Karpas-422 (cell line): ENCODE measurements around the gene IFNG. TPM values are rescaled to one million over a fixed set of nuclear protein-coding genes. Genes with fewer than 3 reads are reported as not detected.
"Not testable (repeated sequence)": the region's sequence is repeated elsewhere in the genome, so short reads cannot be mapped to it uniquely, and the experiment has no call there.

ENCODE experiments used
- DNase-seq: peaks from one replicate; pipeline ENCODE4 v3.0.0-alpha.2; 2015
- H2AFZ ChIP-seq: fragments of 200-600 bp; sonication (generic); 2 replicates; pipeline ENCODE4 v1.6.1; 2014; ENCODE audit warnings: antibody characterized with exemption, low read length, mixed read lengths
- H3K27ac ChIP-seq: fragments of 200-600 bp; sonication (generic); 2 replicates; pipeline ENCODE4 v1.5.1; 2014; ENCODE audit warnings: mild to moderate bottlenecking, low read length, moderate library complexity
- H3K27me3 ChIP-seq: fragments of 200-600 bp; sonication (generic); 2 replicates; pipeline ENCODE4 v1.6.1; 2014; ENCODE audit warnings: low read length, mixed read lengths
- H3K36me3 ChIP-seq: fragments of 200-600 bp; sonication (generic); 2 replicates; pipeline ENCODE4 v1.6.1; 2014; ENCODE audit warnings: low read length, mixed read lengths; ENCODE audit not compliant: insufficient read depth
- H3K4me1 ChIP-seq: fragments of 200-600 bp; sonication (generic); 2 replicates; pipeline ENCODE4 v1.6.1; 2014; ENCODE audit warnings: mild to moderate bottlenecking, low read length, mixed read lengths
- H3K4me2 ChIP-seq: fragments of 200-600 bp; sonication (generic); 2 replicates; pipeline ENCODE4 v1.6.1; 2014; ENCODE audit warnings: low read length, low read depth, mild to moderate bottlenecking; ENCODE audit not compliant: poor library complexity, severe bottlenecking
- H3K4me3 ChIP-seq: fragments of 200-600 bp; sonication (generic); 2 replicates; pipeline ENCODE4 v1.5.1; 2014; ENCODE audit warnings: mild to moderate bottlenecking, antibody characterized with exemption, low read length, mixed read lengths
- H3K79me2 ChIP-seq: fragments of 200-600 bp; sonication (generic); 2 replicates; pipeline ENCODE4 v1.6.1; 2014; ENCODE audit warnings: mild to moderate bottlenecking, low read length, mixed read lengths
- H3K9ac ChIP-seq: fragments of 200-600 bp; sonication (generic); 2 replicates; pipeline ENCODE4 v1.6.0; 2014; ENCODE audit warnings: low read length
- H3K9me2 ChIP-seq: fragments of 200-600 bp; sonication (generic), shearing (Covaris generic); replicated peaks from 2 replicates; pipeline ENCODE4 v1.6.0; 2014; ENCODE audit warnings: mild to moderate bottlenecking, low read length, moderate library complexity; ENCODE audit not compliant: insufficient read depth
- H3K9me3 ChIP-seq: fragments of 300-700, 200-600 bp; sonication (generic); 2 replicates; pipeline ENCODE4 v1.6.1; 2014; ENCODE audit warnings: low read length, mixed read lengths
- H4K20me1 ChIP-seq: fragments of 200-600 bp; sonication (generic); 2 replicates; pipeline ENCODE4 v1.6.1; 2014; ENCODE audit warnings: mild to moderate bottlenecking, antibody characterized with exemption, low read length, low read depth; ENCODE audit not compliant: insufficient read depth
- total RNA-seq: library from RNA; depleted of rRNA; stranded (reverse); fragments of >200 nt; shearing (Covaris generic); gene quantifications from 2 replicates; pipeline ENCODE4 v1.2.3, GENCODE V29; 2014; ENCODE audit warnings: low replicate concordance

IFNG gene
- total RNA-seq, 1 experiment from 2014 or later, result not detected

DNA sequence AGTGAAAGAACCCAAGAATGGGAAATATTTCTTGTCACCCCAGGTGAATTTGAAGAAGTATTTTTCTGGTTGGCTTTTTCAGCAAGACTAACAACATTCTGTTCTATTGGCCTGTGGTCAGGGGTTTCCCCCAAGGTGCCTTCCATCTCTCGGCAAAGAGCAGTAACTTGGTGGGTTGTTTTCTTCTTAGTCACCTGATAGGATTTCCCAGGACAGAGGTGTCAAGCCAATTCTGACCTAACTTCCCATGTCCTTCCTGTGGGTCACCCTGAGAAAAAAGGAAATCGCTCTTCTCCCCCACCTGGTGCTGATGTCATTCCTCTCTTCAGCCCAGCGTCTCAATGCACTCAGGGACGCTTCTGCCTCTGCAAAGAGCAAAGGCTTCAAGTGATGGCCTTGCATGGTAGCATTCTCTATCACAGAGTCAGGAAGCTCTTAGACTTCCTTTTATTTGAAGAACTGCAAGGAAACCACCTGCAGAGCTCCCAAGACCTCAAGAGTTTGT lies 16.1 kb upstream of the IFNG start:
- Histone ChIP-seq H3K4me1 (no peaks in the 10 kb centered on the region), H4K20me1 (no peaks in the 10 kb centered on the region), H3K79me2 (no peaks in the 10 kb centered on the region), H3K9me3 (no peaks in the 10 kb centered on the region), H3K36me3 (no peaks in the 10 kb centered on the region), H3K9ac (no peak overlapping the region), H2AFZ (no peak overlapping the region), H3K27me3 (no peaks in the 10 kb centered on the region), H3K4me3 (no peak overlapping the region), H3K4me2 (no peak overlapping the region), H3K27ac (no peak overlapping the region), H3K9me2 (no peaks in the 10 kb centered on the region)
- DNase-seq, result no peak

DNA sequence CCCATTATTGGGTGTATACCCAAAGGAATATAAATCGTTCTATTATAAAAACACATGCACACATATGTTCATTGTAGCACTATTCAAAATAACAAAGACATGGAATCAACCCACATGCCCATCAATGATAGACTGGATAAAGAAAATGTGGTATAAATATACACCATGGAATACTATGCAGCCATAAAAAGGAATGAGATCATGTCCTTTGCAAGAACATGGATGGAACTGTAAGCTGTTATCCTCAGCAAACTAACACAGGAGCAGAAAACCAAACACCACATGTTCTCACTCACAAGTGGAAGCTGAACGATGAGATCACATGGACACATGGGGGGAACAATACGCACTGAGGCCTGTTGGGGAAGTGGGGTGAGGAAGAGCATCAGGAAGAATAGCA lies 15.2 kb upstream of the IFNG start:
- H2AFZ ChIP-seq, DNase-seq, H3K4me1 ChIP-seq, H3K9me3 ChIP-seq, H3K4me3 ChIP-seq, H3K4me2 ChIP-seq, H4K20me1 ChIP-seq, H3K27me3 ChIP-seq, H3K9me2 ChIP-seq, H3K79me2 ChIP-seq, H3K9ac ChIP-seq, H3K36me3 ChIP-seq, H3K27ac ChIP-seq: not testable (repeated sequence)

DNA sequence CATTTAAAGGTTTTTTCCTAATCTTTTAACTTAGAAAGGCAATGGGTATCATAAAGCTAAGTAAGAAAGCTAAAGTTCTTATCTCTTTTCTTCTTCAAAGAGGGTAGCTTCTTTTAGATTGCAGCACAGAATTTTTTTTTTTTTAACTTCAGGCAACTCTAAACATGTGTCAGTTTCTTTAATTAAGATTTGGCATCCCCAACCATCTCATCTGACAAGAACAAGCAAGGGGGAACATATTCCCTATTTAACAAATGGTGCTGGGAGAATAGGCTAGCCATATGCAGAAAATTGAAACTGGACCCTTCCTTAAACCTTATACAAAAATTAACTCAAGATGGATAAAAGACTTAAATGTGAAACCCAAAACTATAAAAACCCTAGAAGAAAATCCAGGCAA lies 14.3 kb upstream of the IFNG start:
- Histone ChIP-seq H3K9me2 (no peaks in the 10 kb centered on the region), H3K36me3 (no peaks in the 10 kb centered on the region), H3K9me3 (no peaks in the 10 kb centered on the region), H3K4me3 (no peak overlapping the region), H3K4me1 (no peaks in the 10 kb centered on the region), H2AFZ (no peak overlapping the region), H3K79me2 (no peaks in the 10 kb centered on the region), H3K27ac (no peak overlapping the region), H3K27me3 (no peaks in the 10 kb centered on the region), H3K4me2 (no peak overlapping the region), H4K20me1 (no peaks in the 10 kb centered on the region), H3K9ac (no peak overlapping the region)
- DNase-seq, result no peak

DNA sequence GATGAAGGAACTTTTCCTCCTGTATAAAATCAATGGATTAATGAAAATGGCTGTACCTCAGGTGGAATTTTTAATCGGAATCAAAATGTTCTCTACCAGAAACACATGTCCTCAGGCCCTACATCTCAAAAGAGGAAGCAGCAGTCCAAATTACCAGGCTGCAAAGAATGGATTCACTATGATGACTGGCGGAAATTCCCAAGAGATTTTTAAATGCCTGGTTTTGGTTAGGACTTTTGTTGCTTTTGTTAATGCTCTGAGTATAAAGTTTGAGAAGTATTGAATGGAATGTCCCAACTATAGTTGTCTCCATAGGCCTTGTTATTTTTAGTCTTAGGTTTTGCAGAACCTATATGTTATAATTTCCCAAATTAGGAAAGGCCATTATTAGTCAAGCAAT lies 11.2 kb upstream of the IFNG start:
- no peak overlapping the region for H3K27ac ChIP-seq
- H3K36me3 ChIP-seq, result no peaks in the 10 kb centered on the region
- no peak for DNase-seq
- no peaks in the 10 kb centered on the region for H3K27me3 ChIP-seq
- no peaks in the 10 kb centered on the region for H4K20me1 ChIP-seq
- H3K9me2 ChIP-seq, result no peaks in the 10 kb centered on the region
- H2AFZ ChIP-seq, result no peak overlapping the region
- H3K4me2 ChIP-seq, result no peak overlapping the region
- no peaks in the 10 kb centered on the region for H3K4me1 ChIP-seq
- H3K9ac ChIP-seq, result no peak overlapping the region
- H3K9me3 ChIP-seq, result no peaks in the 10 kb centered on the region
- no peak overlapping the region for H3K4me3 ChIP-seq
- no peaks in the 10 kb centered on the region for H3K79me2 ChIP-seq

DNA sequence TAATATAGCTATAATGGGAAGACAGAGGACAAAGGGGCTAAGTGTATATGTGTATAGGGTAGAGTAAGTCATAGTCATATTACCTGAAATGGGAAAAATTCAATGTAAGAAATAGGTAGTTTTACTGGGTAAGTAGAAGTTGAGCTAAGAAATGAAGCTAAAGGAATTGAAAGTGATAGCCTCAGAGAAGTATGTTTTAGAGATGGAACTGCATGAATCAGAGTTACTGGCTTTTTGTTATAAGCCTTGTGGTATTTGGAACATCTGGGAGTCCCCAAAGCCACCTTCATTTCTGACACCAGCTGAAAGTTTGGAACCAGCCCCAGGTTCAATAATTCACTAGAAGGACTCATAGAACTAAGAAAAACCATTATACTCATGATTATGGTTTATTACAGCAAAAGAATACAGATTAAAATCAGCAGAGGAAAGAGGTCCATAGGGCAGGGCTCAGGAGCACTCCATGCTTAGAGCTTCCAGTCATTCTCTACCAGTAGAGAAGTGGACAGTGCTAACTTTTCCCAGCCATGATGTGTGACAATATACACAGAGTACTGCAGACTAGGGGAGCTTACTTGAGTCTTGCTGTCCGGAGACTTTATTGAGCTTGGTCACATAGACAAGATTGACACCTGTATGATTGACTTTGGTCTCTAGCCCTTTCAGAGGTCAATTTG lies 9.8 kb upstream of the IFNG start:
- H3K9ac ChIP-seq, result no peak overlapping the region
- H3K27me3 ChIP-seq, result no peaks in the 10 kb centered on the region
- H3K27ac ChIP-seq, result no peak overlapping the region
- no peaks in the 10 kb centered on the region for H3K9me3 ChIP-seq
- H3K4me2 ChIP-seq, result no peak overlapping the region
- no peaks in the 10 kb centered on the region for H3K4me1 ChIP-seq
- no peaks in the 10 kb centered on the region for H3K79me2 ChIP-seq
- H3K4me3 ChIP-seq, result no peak overlapping the region
- H2AFZ ChIP-seq, result no peak overlapping the region
- no peaks in the 10 kb centered on the region for H3K36me3 ChIP-seq
- no peaks in the 10 kb centered on the region for H3K9me2 ChIP-seq
- DNase-seq, result no peak
- H4K20me1 ChIP-seq, result no peaks in the 10 kb centered on the region

DNA sequence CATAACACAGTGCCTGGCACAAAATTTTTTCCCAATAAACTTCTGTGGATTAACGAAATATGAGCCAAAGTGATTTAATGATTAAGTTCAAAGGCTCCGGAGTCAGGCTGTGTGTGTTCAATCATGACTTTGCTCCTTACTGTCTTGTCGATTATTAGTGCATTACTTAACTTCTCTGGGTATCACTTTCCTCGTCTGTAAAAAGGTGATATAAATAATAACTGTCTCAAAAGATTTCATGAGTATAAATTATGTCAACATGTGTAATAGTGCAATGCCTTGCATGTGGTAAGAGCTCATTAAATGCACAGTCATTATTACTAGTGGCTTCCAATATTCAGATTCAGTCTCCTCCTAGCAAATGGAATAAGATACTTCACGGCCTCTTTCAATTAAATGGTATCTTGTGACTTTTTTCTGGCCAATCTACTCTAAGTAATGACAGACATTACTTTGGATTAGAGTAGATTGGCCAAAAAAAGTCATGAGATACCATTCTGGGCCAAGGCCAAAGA lies 6.8 kb upstream of the IFNG start:
- H3K4me3 ChIP-seq, result no peak overlapping the region
- peaks cover 5% of the 10 kb centered on the region for H3K4me1 ChIP-seq
- no peaks in the 10 kb centered on the region for H4K20me1 ChIP-seq
- H2AFZ ChIP-seq, result no peak overlapping the region
- no peaks in the 10 kb centered on the region for H3K36me3 ChIP-seq
- H3K9me2 ChIP-seq, result no peaks in the 10 kb centered on the region
- no peak overlapping the region for H3K27ac ChIP-seq
- no peaks in the 10 kb centered on the region for H3K27me3 ChIP-seq
- H3K4me2 ChIP-seq, result no peak overlapping the region
- no peak for DNase-seq
- H3K79me2 ChIP-seq, result no peaks in the 10 kb centered on the region
- no peaks in the 10 kb centered on the region for H3K9me3 ChIP-seq
- no peak overlapping the region for H3K9ac ChIP-seq

DNA sequence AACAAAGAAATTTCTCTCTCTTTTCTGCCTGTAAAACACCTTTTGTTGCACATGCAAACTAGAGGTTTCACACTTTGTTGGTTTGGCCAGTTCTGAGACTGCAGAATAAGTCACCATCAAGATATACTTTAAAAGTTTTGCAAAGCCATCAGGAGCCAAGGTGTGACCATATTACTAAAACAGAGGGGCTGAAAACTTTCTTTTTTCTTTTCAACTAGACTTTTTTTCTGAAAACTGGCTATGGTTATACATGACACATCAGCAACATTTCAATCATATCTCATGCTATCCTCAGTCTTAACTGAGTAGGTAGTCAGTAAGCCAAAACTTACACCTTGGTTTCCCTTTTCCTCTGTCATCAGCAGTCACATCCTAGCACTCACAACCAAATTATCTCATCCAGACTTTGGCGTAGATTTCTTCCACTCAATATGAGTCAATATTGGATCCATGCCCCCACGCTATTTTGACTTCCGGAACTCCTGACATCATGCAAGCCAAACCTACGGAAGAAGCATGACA lies 4.1 kb upstream of the IFNG start:
- Histone ChIP-seq H3K4me3 (no peak overlapping the region), H3K27ac (no peak overlapping the region)

DNA sequence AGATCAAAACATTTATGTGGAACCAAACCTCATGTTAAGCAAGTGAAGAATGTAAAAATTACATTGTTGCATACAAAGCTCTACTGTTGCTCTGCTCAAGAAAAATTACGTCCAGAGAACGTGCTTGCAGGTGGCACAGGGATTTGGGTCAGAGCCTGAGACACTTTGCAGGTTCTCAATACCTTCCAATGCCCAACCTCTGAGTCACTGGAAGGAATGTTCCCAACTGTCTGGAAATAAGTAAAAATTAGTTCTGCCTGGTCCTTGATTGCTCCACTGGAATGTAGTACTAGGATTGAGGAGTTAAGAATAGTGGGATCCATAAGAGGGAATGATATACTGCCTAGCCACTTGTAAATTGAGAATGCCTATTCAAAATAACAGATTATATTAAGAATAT lies 2.8 kb upstream of the IFNG start:
- no peak for DNase-seq
- Histone ChIP-seq H3K27me3 (no peaks in the 10 kb centered on the region), H3K9me3 (no peaks in the 10 kb centered on the region), H3K4me3 (no peak overlapping the region), H3K36me3 (no peaks in the 10 kb centered on the region), H3K27ac (no peak overlapping the region), H2AFZ (no peak overlapping the region), H3K9me2 (no peaks in the 10 kb centered on the region), H3K4me1 (peaks cover 5% of the 10 kb centered on the region), H3K9ac (no peak overlapping the region), H4K20me1 (no peaks in the 10 kb centered on the region), H3K79me2 (no peaks in the 10 kb centered on the region), H3K4me2 (no peak overlapping the region)

More for the DNA sequence above, 4.1 kb upstream of the IFNG start:
- Histone ChIP-seq H3K27me3 (no peaks in the 10 kb centered on the region), H2AFZ (no peak overlapping the region; the same call in 1 of the 2 replicates), H3K4me2 (no peak overlapping the region), H3K9me3 (no peaks in the 10 kb centered on the region), H3K4me1 (peaks cover 5% of the 10 kb centered on the region), H3K36me3 (no peaks in the 10 kb centered on the region), H3K79me2 (no peaks in the 10 kb centered on the region), H4K20me1 (no peaks in the 10 kb centered on the region), H3K9me2 (no peaks in the 10 kb centered on the region), H3K9ac (no peak overlapping the region)
- DNase-seq, result no peak
